SK-N-SH (cell line): ENCODE data around the gene COX5B.

Experiments
- CTCF ChIP-seq: fragments of 200-600 bp; sonication (generic); IDR thresholded peaks from 2 replicates; pipeline ENCODE4 v1.6.1; 2017; ENCODE audit warnings: antibody characterized with exemption, mild to moderate bottlenecking, moderate library complexity
- EP300 ChIP-seq, 2 experiments: IDR thresholded peaks; 2 replicates each; pipeline versions ENCODE4 v1.4.0 to v1.6.1; 2012; ENCODE audit warnings: borderline replicate concordance in 1 of 2, low read depth in 1 of 2, low read length in 1 of 2
- FOXJ3 ChIP-seq: sonication (generic); formaldehyde crosslinking; IDR thresholded peaks from 2 replicates; pipeline ENCODE4 v1.5.1; 2020; ENCODE audit warnings: mild to moderate bottlenecking, missing genetic modification reagents
- GABPA ChIP-seq: IDR thresholded peaks from 2 replicates; pipeline ENCODE4 v1.4.0; 2012; ENCODE audit warnings: low read depth, mild to moderate bottlenecking
- RCOR1 ChIP-seq: fragments of 150-350 bp; IDR thresholded peaks from 2 replicates; pipeline ENCODE4 v1.6.1; 2017; ENCODE audit warnings: antibody characterized with exemption, low read length
- SIN3A ChIP-seq: IDR thresholded peaks from 2 replicates; pipeline ENCODE4 v1.6.1; 2012; ENCODE audit warnings: low read depth, mild to moderate bottlenecking, low read length, moderate library complexity, borderline replicate concordance
- TAF1 ChIP-seq: IDR thresholded peaks from 2 replicates; pipeline ENCODE4 v1.6.1; 2012; ENCODE audit warnings: low read depth, mild to moderate bottlenecking, low read length, moderate library complexity, borderline replicate concordance

DNA sequence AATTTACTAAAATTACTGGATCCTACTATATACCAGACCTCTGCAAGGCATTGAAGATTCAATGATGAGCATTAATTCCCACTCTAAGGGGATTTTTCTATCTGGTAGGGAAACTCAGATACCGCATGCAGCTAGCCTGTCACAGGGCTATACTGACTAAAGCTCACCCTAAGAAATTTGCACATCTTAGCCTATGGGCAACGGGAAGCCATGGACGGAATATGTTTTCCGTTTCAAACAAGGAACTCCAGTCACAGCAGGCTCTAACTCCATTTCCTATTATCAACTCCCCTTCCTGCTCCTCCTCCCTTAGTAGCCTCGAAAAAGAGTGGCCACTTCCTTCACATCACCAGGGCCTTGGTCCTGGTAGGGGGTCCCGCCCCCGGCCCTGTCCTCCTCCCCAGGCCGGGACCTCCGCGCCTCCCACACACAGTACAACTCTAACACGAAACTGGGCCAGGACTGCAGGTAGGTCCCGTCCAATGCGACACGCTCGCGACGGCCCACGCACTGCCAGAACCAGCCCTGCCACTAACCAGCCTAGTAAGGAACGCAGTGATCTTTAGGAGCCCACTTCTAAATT is 659 bp upstream of the COX5B start:
- TF ChIP-seq CTCF (no peak), RCOR1 (no peak), FOXJ3 (no peak), TAF1 (no peak), EP300 (IDR thresholded peaks at IDR 0.05; ENCODE audit: borderline replicate concordance in 1 of 2, low read depth in 1 of 2, low read length in 1 of 2) (no peak), GABPA (no peak), SIN3A (no peak)
